PC-9 (cell line): Measurements from ENCODE around the gene MYPN.
"Not testable (repeated sequence)": the region's sequence is repeated elsewhere in the genome, so short reads cannot be mapped to it uniquely, and the experiment has no call there.

Experiments
- EZH2 ChIP-seq: fragments of 200-600 bp; sonication (generic); IDR thresholded peaks from 2 replicates; pipeline ENCODE4 v1.8.0; 2017; ENCODE audit warnings: antibody characterized with exemption, low read depth
- TF ChIP-seq, protein P1 (sequence below): fragments of 200-600 bp; sonication (generic); conservative IDR thresholded peaks from 2 replicates; pipeline ENCODE4 v1.6.1; 2017; ENCODE audit warnings: mixed run types, antibody characterized with exemption, mild to moderate bottlenecking, moderate library complexity

DNA sequence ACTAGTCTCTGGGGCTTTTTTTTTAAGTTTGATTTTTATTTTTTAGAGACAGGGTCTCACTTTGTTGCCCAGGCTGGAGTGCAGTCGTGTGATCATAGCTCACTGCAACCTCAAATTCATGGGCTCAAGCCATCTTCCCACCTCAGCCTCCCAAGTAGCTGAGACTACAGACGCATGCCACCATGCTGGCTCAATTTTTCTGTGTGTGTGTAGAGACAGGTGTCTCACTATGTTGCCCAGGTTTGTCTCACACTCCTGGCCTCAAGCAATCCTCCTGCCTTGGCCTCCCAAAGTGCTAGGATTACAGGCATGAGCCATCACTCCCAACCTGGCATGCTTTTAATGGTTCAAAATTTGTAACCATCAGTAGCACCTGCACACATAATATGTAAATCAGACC, 86.5 kb downstream of the MYPN start:
- TF ChIP-seq EZH2 = not testable (repeated sequence)
- TF ChIP-seq, protein P1, sequence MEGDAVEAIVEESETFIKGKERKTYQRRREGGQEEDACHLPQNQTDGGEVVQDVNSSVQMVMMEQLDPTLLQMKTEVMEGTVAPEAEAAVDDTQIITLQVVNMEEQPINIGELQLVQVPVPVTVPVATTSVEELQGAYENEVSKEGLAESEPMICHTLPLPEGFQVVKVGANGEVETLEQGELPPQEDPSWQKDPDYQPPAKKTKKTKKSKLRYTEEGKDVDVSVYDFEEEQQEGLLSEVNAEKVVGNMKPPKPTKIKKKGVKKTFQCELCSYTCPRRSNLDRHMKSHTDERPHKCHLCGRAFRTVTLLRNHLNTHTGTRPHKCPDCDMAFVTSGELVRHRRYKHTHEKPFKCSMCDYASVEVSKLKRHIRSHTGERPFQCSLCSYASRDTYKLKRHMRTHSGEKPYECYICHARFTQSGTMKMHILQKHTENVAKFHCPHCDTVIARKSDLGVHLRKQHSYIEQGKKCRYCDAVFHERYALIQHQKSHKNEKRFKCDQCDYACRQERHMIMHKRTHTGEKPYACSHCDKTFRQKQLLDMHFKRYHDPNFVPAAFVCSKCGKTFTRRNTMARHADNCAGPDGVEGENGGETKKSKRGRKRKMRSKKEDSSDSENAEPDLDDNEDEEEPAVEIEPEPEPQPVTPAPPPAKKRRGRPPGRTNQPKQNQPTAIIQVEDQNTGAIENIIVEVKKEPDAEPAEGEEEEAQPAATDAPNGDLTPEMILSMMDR = not testable (repeated sequence)
